ENCODE data around the gene CCDC33. TPM values are rescaled to one million over a fixed set of nuclear protein-coding genes. Genes with fewer than 3 reads are reported as not detected.

The CCDC33 gene
- total RNA-seq, 2 donors from 2014 or later = not detected

DNA sequence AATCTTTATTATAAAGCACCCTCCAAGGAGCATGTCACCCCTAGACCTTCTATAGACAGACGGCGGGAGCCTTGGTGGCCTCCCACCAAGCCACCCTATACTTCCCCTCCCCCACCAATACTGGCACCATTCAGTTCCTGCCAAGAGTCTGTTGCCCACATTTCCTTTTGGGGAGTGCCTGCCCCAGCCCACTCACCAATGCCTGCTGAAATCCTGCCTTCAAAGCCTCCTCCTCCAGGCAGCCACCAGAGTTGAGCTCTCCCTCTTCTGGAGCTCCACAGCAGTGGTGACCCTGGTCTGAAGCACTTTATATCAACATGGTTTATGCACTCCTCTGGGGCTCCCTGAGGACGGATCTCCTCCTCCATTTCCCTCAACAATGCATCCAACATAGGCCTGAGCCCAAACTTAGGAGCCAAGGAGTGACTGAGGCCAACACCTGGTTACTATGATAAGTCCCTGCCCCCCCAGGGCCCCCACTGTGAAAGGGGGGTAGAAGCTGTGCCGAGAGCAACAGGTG lies 8.8 kb downstream of the CCDC33 start:
- peaks cover 40% of the 10 kb centered on the region for H3K27me3 Mint-ChIP-seq (ENCODE audit: low read depth)
- H3K4me3 Mint-ChIP-seq = peak overlapping the region in 1 of 2 donors; percentile 42
- H3K27ac Mint-ChIP-seq = no peak overlapping the region
- peaks cover 9% of the 10 kb centered on the region for H3K4me1 Mint-ChIP-seq (ENCODE audit: low read depth)
- no peaks in the 10 kb centered on the region for H3K36me3 Mint-ChIP-seq (ENCODE audit: insufficient read depth in 2 of 2)
- no peaks in the 10 kb centered on the region for H3K9me3 Mint-ChIP-seq
- DNase-seq = no peak
- no peak for ATAC-seq (replicated peaks in 1 of 2)

DNA sequence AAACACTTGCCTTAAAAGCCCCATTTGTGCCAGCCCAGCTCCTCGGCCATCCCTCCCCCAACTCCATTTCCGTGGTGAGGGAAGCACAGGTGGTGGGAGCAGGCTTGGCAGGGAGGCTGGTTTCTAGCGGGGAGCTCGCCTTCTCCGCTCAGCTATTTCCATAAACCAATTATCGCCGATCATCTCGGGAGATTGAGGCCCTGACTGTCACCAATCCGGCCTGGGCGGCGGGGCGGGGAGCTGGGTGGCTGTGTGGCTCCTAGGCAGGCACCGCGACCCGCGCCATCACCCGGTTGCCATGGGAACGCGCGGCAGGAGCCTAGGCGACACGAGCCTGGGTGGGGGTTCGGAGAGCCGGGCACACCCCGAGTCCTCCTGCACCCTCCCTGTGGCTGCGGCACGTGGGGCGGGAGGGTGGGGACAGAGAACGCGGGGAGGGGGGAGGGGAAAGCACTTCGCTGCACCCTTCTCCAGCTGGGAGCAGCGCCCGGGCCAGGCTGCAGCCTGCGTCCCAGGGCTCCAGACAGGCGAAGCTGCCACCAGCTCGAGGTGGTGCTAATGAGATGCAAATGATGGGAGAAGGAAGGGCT lies 9.3 kb downstream of the CCDC33 start:
- H3K27ac Mint-ChIP-seq = no peak overlapping the region

DNA sequence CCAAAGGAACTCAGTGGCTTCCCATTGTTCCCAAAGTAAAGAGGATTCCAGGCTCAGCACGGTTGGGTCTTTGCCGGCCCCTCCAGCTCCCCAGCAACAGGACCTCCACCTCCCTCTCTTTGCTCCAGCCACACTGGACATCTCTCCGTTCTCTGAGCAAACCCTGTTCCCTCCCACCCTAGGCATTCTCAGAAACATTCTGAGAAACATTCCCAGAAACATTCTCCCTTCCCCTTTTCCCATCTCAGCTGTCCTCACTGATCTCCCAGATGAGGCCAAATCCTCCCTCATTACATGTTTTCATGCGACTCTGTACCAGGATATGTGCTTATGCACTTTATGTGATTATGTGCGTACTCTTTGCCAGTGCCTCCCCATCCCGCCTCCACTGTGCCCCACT lies 14.1 kb downstream of the CCDC33 start:
- Mint-ChIP-seq H3K36me3 (ENCODE audit: insufficient read depth in 2 of 2) (no peaks in the 10 kb centered on the region), H3K27me3 (ENCODE audit: low read depth) (peaks cover 16% of the 10 kb centered on the region), H3K27ac (no peak overlapping the region), H3K9me3 (no peaks in the 10 kb centered on the region), H3K4me1 (ENCODE audit: low read depth) (peaks cover under 1% of the 10 kb centered on the region), H3K4me3 (no peak overlapping the region)
- DNase-seq (no peak), ATAC-seq (replicated peaks in 1 of 2) (no peak)

More for the DNA sequence above, 9.3 kb downstream of the CCDC33 start:
- ATAC-seq (replicated peaks in 1 of 2) = no peak
- H3K27me3 Mint-ChIP-seq (ENCODE audit: low read depth) = peaks cover 46% of the 10 kb centered on the region
- H3K4me1 Mint-ChIP-seq (ENCODE audit: low read depth) = peaks cover 9% of the 10 kb centered on the region
- no peaks in the 10 kb centered on the region for H3K36me3 Mint-ChIP-seq (ENCODE audit: insufficient read depth in 2 of 2)
- peak overlapping the region in 1 of 2 donors; percentile 42 for H3K4me3 Mint-ChIP-seq
- peak; percentile 13 to 27 for DNase-seq
- no peaks in the 10 kb centered on the region for H3K9me3 Mint-ChIP-seq

DNA sequence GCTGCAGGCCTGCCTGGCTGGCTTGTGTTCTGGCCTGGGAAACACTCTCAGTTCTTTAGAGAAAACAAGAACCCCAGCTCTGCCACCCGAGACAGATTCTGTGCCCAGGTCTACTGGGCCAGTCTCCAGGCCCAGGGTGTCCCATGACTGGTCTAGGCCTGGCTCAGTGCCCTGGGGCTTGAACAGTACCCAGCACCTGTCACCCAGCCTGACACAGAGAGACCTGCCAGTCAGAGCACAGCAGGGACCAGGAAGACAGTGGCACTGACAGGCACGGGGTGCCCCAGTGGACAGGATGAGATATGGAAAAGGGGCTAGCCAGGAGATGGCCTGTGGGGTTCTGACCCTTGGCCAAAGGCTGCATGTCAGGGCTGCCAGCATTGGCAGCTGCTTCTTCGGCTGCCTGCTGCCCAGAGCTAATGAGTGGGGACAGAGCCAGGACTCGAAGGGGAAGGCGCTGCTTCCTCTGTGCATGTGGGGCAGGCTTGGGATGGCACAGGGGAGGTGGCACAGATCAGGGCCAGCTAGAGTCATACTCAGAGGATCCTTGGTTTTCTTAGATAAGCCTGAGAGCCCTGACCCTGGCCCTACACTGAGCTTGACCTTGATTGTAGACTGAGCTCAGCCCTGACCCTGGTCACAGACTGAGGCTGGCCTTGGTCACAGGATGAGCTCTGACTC lies 15.1 kb downstream of the CCDC33 start:
- no peak overlapping the region for H3K4me3 Mint-ChIP-seq
- H3K27ac Mint-ChIP-seq = no peak overlapping the region
- H3K27me3 Mint-ChIP-seq (ENCODE audit: low read depth) = peaks cover 10% of the 10 kb centered on the region
- H3K4me1 Mint-ChIP-seq (ENCODE audit: low read depth) = no peaks in the 10 kb centered on the region
- no peak for DNase-seq
- ATAC-seq (replicated peaks in 1 of 2) = no peak
- H3K36me3 Mint-ChIP-seq (ENCODE audit: insufficient read depth in 2 of 2) = no peaks in the 10 kb centered on the region
- no peaks in the 10 kb centered on the region for H3K9me3 Mint-ChIP-seq

DNA sequence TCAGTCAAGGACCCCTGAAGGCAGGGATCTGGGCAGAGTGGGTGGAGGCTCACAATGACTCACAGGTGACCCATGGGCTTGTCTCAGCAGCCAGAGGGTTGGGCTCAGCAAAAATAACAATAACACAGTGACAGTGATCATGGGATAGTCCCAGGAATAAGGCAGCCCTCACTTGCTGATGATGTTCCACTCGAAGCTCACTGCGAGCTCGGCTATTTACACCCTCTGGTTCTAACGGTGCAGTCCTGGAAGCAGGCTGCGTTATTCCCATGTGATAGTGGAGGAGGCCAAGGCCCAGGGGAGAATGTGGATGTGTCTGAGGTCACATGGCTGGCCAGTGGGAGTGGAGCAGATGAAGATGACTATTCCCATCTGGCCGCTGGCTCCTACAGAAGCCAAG lies 16.2 kb downstream of the CCDC33 start:
- Mint-ChIP-seq H3K4me3 (no peak overlapping the region), H3K36me3 (ENCODE audit: insufficient read depth in 2 of 2) (no peaks in the 10 kb centered on the region), H3K27me3 (ENCODE audit: low read depth) (peaks cover 9% of the 10 kb centered on the region), H3K4me1 (ENCODE audit: low read depth) (no peaks in the 10 kb centered on the region), H3K27ac (no peak overlapping the region), H3K9me3 (no peaks in the 10 kb centered on the region)
- no peak for ATAC-seq (replicated peaks in 1 of 2)
- DNase-seq = no peak

DNA sequence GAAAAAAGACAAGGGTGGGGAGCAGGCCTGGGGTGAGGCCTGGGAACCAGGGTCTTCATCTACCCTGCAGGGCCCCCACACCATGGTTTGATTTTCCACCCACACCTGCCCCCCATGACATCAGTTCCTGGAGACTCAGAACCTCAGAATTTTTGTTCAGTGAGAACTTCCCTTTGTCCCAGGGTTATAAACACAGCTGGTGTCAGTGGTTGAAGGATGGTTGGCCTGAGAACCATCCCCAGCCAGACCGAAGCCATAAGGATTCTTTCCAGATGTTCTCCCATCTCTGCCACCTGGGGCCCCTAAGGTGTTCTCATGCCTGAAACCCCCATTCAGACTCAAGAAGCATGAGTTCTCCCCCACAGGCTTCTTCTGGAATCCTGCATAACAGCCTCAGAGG lies 16.6 kb downstream of the CCDC33 start:
- Mint-ChIP-seq H3K4me1 (ENCODE audit: low read depth) (no peaks in the 10 kb centered on the region), H3K36me3 (ENCODE audit: insufficient read depth in 2 of 2) (no peaks in the 10 kb centered on the region), H3K27ac (no peak overlapping the region), H3K9me3 (no peaks in the 10 kb centered on the region), H3K27me3 (ENCODE audit: low read depth) (peaks cover 9% of the 10 kb centered on the region), H3K4me3 (no peak overlapping the region)
- no peak for DNase-seq
- no peak for ATAC-seq (replicated peaks in 1 of 2)

DNA sequence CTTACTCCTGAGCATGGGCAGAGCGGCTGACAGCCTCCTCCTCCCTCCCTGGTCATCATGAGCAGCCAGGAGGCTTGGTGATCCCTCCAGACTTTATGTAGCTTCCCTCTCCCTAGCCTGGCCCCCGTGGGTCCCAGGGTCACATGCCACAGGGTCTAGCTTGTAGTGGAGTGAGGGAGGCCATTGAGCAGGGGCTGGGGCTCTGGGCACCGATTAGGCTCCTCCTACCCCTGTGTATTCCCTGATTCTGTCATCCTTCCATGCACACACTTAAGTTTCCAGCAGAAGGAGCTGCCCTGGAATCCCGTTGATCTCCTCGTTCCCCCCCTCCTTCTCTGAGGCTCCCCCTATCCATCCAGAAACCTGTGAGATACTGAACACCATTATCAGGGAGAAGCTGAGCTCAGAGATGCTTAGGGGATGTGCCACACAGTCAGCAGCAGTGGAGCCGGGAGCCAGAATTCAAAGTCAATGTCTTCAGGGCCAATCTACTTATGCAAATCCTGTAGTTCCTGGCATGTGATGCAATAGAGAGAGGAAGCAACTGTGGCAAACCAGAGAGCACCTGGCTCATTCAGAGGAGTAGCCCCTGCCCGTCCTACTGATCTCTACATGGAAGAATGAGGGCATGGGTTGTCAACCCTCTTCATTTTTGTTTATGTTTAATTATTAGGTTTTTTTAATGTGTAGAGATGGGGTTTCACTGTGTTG lies 17.2 kb downstream of the CCDC33 start:
- H3K9me3 Mint-ChIP-seq = no peaks in the 10 kb centered on the region
- no peak overlapping the region for H3K27ac Mint-ChIP-seq
- no peak for ATAC-seq (replicated peaks in 1 of 2)
- H3K27me3 Mint-ChIP-seq (ENCODE audit: low read depth) = peaks cover 9% of the 10 kb centered on the region
- no peaks in the 10 kb centered on the region for H3K36me3 Mint-ChIP-seq (ENCODE audit: insufficient read depth in 2 of 2)
- H3K4me1 Mint-ChIP-seq (ENCODE audit: low read depth) = no peaks in the 10 kb centered on the region
- no peak overlapping the region for H3K4me3 Mint-ChIP-seq
- no peak for DNase-seq

DNA sequence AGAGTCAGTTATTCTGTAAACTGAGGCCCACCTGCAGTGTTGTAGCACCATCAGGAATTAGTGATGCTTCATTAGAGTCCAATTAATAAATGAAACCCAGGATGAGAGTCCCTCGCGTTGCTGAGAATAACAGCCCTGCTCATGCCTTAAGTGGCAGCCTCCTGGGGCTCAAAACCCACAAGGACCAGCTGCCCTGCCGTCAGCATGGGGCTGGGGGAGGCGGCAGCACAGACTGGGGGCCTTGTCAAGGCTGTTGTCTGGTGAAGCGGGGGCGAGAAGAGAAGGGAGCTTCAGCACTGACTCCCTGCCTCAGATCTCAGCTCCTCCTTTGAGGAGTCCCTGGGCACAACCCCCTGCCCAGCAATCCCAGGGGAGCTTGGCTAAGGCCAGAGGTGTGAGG lies 21.0 kb downstream of the CCDC33 start:
- Mint-ChIP-seq H3K4me3 (no peak overlapping the region), H3K4me1 (ENCODE audit: low read depth) (no peaks in the 10 kb centered on the region), H3K27ac (no peak overlapping the region), H3K9me3 (no peaks in the 10 kb centered on the region), H3K36me3 (ENCODE audit: insufficient read depth in 2 of 2) (no peaks in the 10 kb centered on the region), H3K27me3 (ENCODE audit: low read depth) (peaks cover 6% of the 10 kb centered on the region)
- ATAC-seq (replicated peaks in 1 of 2) (no peak), DNase-seq (no peak)

DNA sequence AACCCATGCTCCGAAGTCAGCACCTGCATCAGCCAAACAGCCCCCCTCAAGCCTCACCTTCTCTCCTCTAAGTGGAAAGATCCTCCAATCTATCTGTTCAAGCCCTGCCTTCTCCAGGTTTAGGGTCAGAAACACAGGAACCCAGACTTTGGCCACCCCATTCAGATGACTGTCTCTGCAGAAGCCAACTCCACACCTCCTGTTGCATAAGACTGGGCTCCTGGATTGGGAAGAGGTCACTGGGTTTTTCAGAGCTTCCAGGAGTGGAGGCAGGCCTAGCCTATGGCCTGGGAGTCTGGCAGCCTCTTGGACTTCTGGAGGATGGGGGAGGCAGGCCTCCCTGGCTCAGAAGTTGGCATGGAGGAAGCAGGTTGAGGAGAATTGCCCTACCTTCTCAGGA lies 21.5 kb downstream of the CCDC33 start:
- no peaks in the 10 kb centered on the region for H3K4me1 Mint-ChIP-seq (ENCODE audit: low read depth)
- no peak for ATAC-seq (replicated peaks in 1 of 2)
- no peaks in the 10 kb centered on the region for H3K9me3 Mint-ChIP-seq
- H3K36me3 Mint-ChIP-seq (ENCODE audit: insufficient read depth in 2 of 2) = no peaks in the 10 kb centered on the region
- H3K4me3 Mint-ChIP-seq = no peak overlapping the region
- H3K27ac Mint-ChIP-seq = no peak overlapping the region
- DNase-seq = no peak
- peaks cover 6% of the 10 kb centered on the region for H3K27me3 Mint-ChIP-seq (ENCODE audit: low read depth)

DNA sequence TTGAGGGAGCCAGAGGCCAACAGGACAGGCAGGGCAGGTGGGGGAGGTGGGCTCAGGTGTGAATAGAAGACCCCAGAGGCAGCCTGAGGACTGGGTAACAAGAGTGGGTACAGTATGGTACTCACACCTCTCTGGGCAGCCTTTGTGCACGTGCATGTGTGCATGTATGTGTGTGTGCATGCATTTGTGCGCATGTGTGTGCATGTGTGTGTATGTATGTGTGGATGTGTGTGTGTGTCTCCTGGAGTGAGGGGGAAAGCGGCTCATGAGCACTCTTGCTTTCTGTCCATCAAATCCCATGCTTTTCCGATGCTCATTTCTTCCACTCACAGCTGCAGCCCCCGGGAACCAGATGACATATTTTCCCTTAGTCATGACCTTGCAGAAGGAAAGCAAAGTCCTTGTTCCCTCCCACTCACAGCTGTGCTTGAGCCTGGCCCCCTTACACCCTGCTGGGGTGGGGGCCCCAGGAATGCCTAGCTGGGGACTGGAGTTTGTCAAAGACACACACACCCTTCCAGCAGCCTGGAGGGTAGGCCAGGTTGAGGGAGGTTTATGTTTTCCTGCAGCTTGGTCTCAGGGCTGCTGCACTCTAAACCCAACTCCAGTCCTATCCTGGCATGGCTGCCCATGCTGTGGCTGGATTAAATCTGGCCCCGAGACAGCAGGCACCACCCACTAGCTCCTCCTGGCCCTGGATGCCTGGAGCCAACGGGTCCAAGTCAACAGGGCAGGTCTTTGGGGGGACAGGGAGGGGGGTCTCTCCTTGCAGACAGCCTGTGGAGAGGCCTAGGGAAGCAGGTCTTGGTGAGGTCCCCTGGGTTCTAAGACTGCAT lies 22.5 kb downstream of the CCDC33 start:
- Mint-ChIP-seq H3K36me3 (ENCODE audit: insufficient read depth in 2 of 2) (no peaks in the 10 kb centered on the region), H3K27me3 (ENCODE audit: low read depth) (peaks cover 12% of the 10 kb centered on the region), H3K4me3 (no peak overlapping the region), H3K27ac (no peak overlapping the region), H3K9me3 (no peaks in the 10 kb centered on the region), H3K4me1 (ENCODE audit: low read depth) (no peaks in the 10 kb centered on the region)
- DNase-seq = no peak
- no peak for ATAC-seq (replicated peaks in 1 of 2)

DNA sequence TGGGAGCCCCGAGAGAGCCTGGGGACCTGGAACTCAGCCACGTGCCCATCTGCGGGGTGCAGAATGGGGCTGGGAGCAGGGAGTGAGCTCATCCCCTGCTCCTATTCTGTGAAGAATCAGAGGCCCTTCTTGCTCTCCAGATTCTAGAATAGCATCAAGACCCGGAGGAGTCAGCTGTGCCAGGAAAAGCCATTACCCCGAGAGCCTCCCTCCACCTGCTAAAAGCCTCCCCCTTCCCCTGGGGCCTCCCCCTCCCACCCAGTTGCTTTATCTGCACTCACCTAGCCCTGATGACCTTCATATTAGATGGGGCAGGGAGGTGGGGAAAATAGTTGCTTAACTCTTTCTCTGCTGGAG lies 23.1 kb downstream of the CCDC33 start:
- no peaks in the 10 kb centered on the region for H3K36me3 Mint-ChIP-seq (ENCODE audit: insufficient read depth in 2 of 2)
- H3K4me3 Mint-ChIP-seq = no peak overlapping the region
- DNase-seq (no peak), ATAC-seq (replicated peaks in 1 of 2) (no peak)
- peaks cover 17% of the 10 kb centered on the region for H3K27me3 Mint-ChIP-seq (ENCODE audit: low read depth)
- no peaks in the 10 kb centered on the region for H3K4me1 Mint-ChIP-seq (ENCODE audit: low read depth)
- no peaks in the 10 kb centered on the region for H3K9me3 Mint-ChIP-seq
- H3K27ac Mint-ChIP-seq = no peak overlapping the region

DNA sequence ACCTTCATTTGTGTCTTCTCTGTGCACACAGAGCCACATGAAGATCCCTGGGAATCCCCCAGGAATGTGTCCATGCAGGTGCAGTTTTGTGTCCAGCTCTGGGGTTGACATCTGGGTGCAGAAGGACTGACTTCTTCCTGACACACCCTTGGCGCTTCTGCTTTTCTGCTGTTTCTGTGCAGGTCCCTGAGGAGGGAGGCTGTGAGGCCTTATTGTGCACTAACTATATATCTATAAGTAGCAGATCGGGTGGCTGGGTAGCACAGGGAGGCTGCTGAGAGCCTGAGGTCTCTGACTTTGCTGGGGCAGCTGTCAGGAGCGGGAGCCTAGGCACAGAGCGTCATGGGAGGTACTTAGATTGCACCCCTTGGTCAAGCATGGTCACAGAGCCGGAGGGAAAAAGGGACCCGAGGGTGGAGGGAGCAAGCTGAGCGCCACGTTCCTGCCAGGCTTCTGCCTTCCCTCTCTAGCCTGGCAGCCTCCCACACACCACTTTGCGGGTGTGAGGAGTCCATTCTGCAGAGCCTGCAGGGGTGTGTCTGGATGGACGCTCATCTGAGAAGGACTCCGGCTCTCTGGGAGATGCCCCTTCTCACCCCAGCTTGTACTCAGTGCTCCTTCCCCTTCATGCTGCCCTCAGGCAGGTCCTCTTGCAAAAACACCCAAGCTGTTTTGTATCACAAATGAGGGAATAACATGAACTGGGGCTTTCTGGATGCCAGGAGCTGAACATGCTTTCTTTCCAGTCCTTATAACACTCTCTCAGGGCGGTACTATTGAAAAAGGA lies 23.9 kb downstream of the CCDC33 start:
- H3K36me3 Mint-ChIP-seq (ENCODE audit: insufficient read depth in 2 of 2) = no peaks in the 10 kb centered on the region
- DNase-seq (no peak), ATAC-seq (replicated peaks in 1 of 2) (no peak)
- no peaks in the 10 kb centered on the region for H3K9me3 Mint-ChIP-seq
- no peaks in the 10 kb centered on the region for H3K4me1 Mint-ChIP-seq (ENCODE audit: low read depth)
- H3K27me3 Mint-ChIP-seq (ENCODE audit: low read depth) = peaks cover 20% of the 10 kb centered on the region
- H3K27ac Mint-ChIP-seq = no peak overlapping the region
- no peak overlapping the region for H3K4me3 Mint-ChIP-seq
